CD4-positive, CD25-positive, alpha-beta regulatory T cell (primary cell): ENCODE measurements around the gene GSTA4. TPM values are rescaled to one million over a fixed set of nuclear protein-coding genes. Genes with fewer than 3 reads are reported as not detected.
"Not testable (repeated sequence)": the region's sequence is repeated elsewhere in the genome, so short reads cannot be mapped to it uniquely, and the experiment has no call there.

Experiments
- ATAC-seq, 2 donors: fragments of 150-1000 bp; cut with Tn5 transposase; one replicate each; pipeline ENCODE4 v1.10.0; 2021; ENCODE audit warnings: low read depth in 2 of 2, moderate number of reproducible peaks in 2 of 2, moderate library complexity in 1 of 2
- DNase-seq, 3 donors: peaks; one replicate each; pipeline versions ENCODE4 v3.0.0 to v3.0.0-alpha.2; 2012 to 2022; ENCODE audit warnings: mixed read lengths in 1 of 3
- H3K27ac ChIP-seq: one replicate; pipeline ENCODE4 v1.7.0; 2013; ENCODE audit warnings: mild to moderate bottlenecking, low read length; ENCODE audit not compliant: insufficient read depth, poor library complexity, severe bottlenecking
- H3K27me3 ChIP-seq: one replicate; pipeline ENCODE4 v1.7.0; 2013; ENCODE audit warnings: low read length; ENCODE audit not compliant: control insufficient read depth, insufficient read depth
- H3K36me3 ChIP-seq: one replicate; pipeline ENCODE4 v1.7.0; 2013; ENCODE audit warnings: mild to moderate bottlenecking, low read length, moderate library complexity; ENCODE audit not compliant: control insufficient read depth, insufficient read depth
- H3K4me1 ChIP-seq: 2 replicates; pipeline ENCODE4 v1.7.0; 2013; ENCODE audit warnings: mild to moderate bottlenecking, low read length; ENCODE audit not compliant: insufficient read depth, control insufficient read depth, poor library complexity, severe bottlenecking
- H3K4me3 ChIP-seq: one replicate; pipeline ENCODE4 v1.7.0; 2013; ENCODE audit warnings: low read depth, mild to moderate bottlenecking, low read length, moderate library complexity
- H3K9me3 ChIP-seq, 2 experiments: 1 replicate in 1 of 2; 2 replicates in 1 of 2; pipeline ENCODE4 v1.7.0; 2013; ENCODE audit warnings: low read length in 2 of 2, mild to moderate bottlenecking in 1 of 2, moderate library complexity in 1 of 2; ENCODE audit not compliant: control insufficient read depth in 2 of 2
- H3K27ac Mint-ChIP-seq, 3 donors: one replicate each; pipeline ENCODE4 v1.8.0; 2020 to 2022; ENCODE audit warnings: mild to moderate bottlenecking in 3 of 3, mixed read lengths in 3 of 3, moderate library complexity in 2 of 3
- H3K27me3 Mint-ChIP-seq: one replicate; pipeline ENCODE4 v1.8.0; 2022; ENCODE audit warnings: mild to moderate bottlenecking, mixed read lengths
- H3K36me3 Mint-ChIP-seq: one replicate; pipeline ENCODE4 v1.8.0; 2020; ENCODE audit warnings: mixed read lengths
- H3K4me1 Mint-ChIP-seq, 4 donors: one replicate each; pipeline ENCODE4 v1.8.0; 2020 to 2022; ENCODE audit warnings: mixed read lengths in 4 of 4, mild to moderate bottlenecking in 1 of 4
- H3K4me3 Mint-ChIP-seq, 4 donors: one replicate each; pipeline ENCODE4 v1.8.0; 2020 to 2022; ENCODE audit warnings: mild to moderate bottlenecking in 4 of 4, mixed read lengths in 4 of 4, moderate library complexity in 3 of 4
- H3K9me3 Mint-ChIP-seq, 7 donors: one replicate each; pipeline ENCODE4 v1.8.0; 2020 to 2022; ENCODE audit warnings: mixed read lengths in 7 of 7, mild to moderate bottlenecking in 3 of 7, moderate library complexity in 2 of 7
- polyA plus RNA-seq, 4 donors: library from polyadenylated mRNA; unstranded; fragments of 300-500 nt; fragmentation: Illumina TruSeq; gene quantifications; one replicate each; pipeline ENCODE4 v1.2.3, GENCODE V29; 2021
- total RNA-seq: library from RNA; stranded (reverse); gene quantifications from one replicate; pipeline ENCODE4 v1.2.3, GENCODE V29; 2022

Gene GSTA4
- total and polyA plus RNA-seq, 5 donors from 2014 or later: 1.1 to 4.1 (median 1.2) TPM

- Mint-ChIP-seq H3K9me3 (no peaks in the 10 kb centered on the region), H3K4me1 (peaks cover 0 to 4% (median 0%) of the 10 kb centered on the region in 4 donors), H3K27me3 (peaks cover 12% of the 10 kb centered on the region), H3K27ac (no peak overlapping the region), H3K4me3 (no peak overlapping the region), H3K36me3 (no peaks in the 10 kb centered on the region)
- Histone ChIP-seq H3K9me3 (no peaks in the 10 kb centered on the region), H3K27me3 (no peaks in the 10 kb centered on the region), H3K36me3 (no peaks in the 10 kb centered on the region), H3K27ac (no peak overlapping the region), H3K4me1 (no peaks in the 10 kb centered on the region), H3K4me3 (no peak overlapping the region)
- ATAC-seq (no peak), DNase-seq (no peak)
Measured at GRCh38 chr6:52969359-52969758, 25.7 kb downstream of the GSTA4 start.

GRCh38 chr6:52966101-52966500, 29.0 kb downstream of the GSTA4 start:
- H3K4me1 ChIP-seq: no peaks in the 10 kb centered on the region
- Mint-ChIP-seq H3K9me3 (no peaks in the 10 kb centered on the region), H3K4me1 (no peaks in the 10 kb centered on the region), H3K4me3 (no peak overlapping the region), H3K27me3 (peaks cover 9% of the 10 kb centered on the region), H3K36me3 (no peaks in the 10 kb centered on the region), H3K27ac (peak overlapping the region in 1 of 3 donors; percentile 18)
- DNase-seq (no peak), ATAC-seq (no peak)
- H3K27me3 ChIP-seq: no peaks in the 10 kb centered on the region
- H3K27ac ChIP-seq: no peak overlapping the region
- H3K4me3 ChIP-seq: no peak overlapping the region
- no peaks in the 10 kb centered on the region for H3K36me3 ChIP-seq
- H3K9me3 ChIP-seq: no peaks in the 10 kb centered on the region

- Histone ChIP-seq H3K4me1 (no peaks in the 10 kb centered on the region), H3K4me3 (no peak overlapping the region), H3K36me3 (no peaks in the 10 kb centered on the region), H3K9me3 (no peaks in the 10 kb centered on the region), H3K27me3 (no peaks in the 10 kb centered on the region), H3K27ac (no peak overlapping the region)
- no peak for DNase-seq
- Mint-ChIP-seq H3K4me1 (no peaks in the 10 kb centered on the region), H3K9me3 (no peaks in the 10 kb centered on the region), H3K27ac (no peak overlapping the region), H3K4me3 (no peak overlapping the region), H3K27me3 (peaks cover 9% of the 10 kb centered on the region), H3K36me3 (no peaks in the 10 kb centered on the region)
- no peak for ATAC-seq
Measured at GRCh38 chr6:52965380-52965779, 29.7 kb downstream of the GSTA4 start.

- Histone ChIP-seq H3K4me3 (no peak overlapping the region), H3K36me3 (no peaks in the 10 kb centered on the region), H3K4me1 (no peaks in the 10 kb centered on the region), H3K27ac (no peak overlapping the region), H3K27me3 (no peaks in the 10 kb centered on the region), H3K9me3 (no peaks in the 10 kb centered on the region)
- Mint-ChIP-seq H3K27me3 (peaks cover 9% of the 10 kb centered on the region), H3K4me1 (no peaks in the 10 kb centered on the region), H3K27ac (no peak overlapping the region), H3K9me3 (no peaks in the 10 kb centered on the region), H3K36me3 (no peaks in the 10 kb centered on the region), H3K4me3 (no peak overlapping the region)
- DNase-seq (no peak), ATAC-seq (no peak)
Measured at GRCh38 chr6:52964318-52964717, 30.8 kb downstream of the GSTA4 start.

GRCh38 chr6:52962701-52963100, 32.4 kb downstream of the GSTA4 start:
- H3K27me3 ChIP-seq: no peaks in the 10 kb centered on the region
- Mint-ChIP-seq H3K36me3 (no peaks in the 10 kb centered on the region), H3K4me1 (no peaks in the 10 kb centered on the region), H3K4me3 (no peak overlapping the region), H3K27me3 (peaks cover 19% of the 10 kb centered on the region), H3K27ac (no peak overlapping the region), H3K9me3 (no peaks in the 10 kb centered on the region)
- no peak for ATAC-seq
- H3K36me3 ChIP-seq: no peaks in the 10 kb centered on the region
- no peak for DNase-seq
- H3K4me3 ChIP-seq: no peak overlapping the region
- H3K4me1 ChIP-seq: no peaks in the 10 kb centered on the region
- no peaks in the 10 kb centered on the region for H3K9me3 ChIP-seq
- H3K27ac ChIP-seq: no peak overlapping the region

GRCh38 chr6:52961022-52961421, 34.1 kb downstream of the GSTA4 start:
- not testable (repeated sequence) for H3K9me3 Mint-ChIP-seq, H3K4me1 ChIP-seq, DNase-seq, H3K27ac ChIP-seq, H3K36me3 ChIP-seq, H3K27ac Mint-ChIP-seq, H3K36me3 Mint-ChIP-seq, ATAC-seq, H3K27me3 ChIP-seq, H3K4me3 ChIP-seq, H3K4me3 Mint-ChIP-seq, H3K9me3 ChIP-seq, H3K4me1 Mint-ChIP-seq
- H3K27me3 Mint-ChIP-seq: peaks cover 21% of the 10 kb centered on the region

- H3K27ac Mint-ChIP-seq, DNase-seq, H3K4me3 Mint-ChIP-seq, H3K27me3 ChIP-seq, H3K36me3 ChIP-seq, H3K9me3 ChIP-seq, H3K9me3 Mint-ChIP-seq, ATAC-seq, H3K4me3 ChIP-seq, H3K27ac ChIP-seq, H3K36me3 Mint-ChIP-seq, H3K4me1 ChIP-seq, H3K4me1 Mint-ChIP-seq: not testable (repeated sequence)
- H3K27me3 Mint-ChIP-seq: peaks cover 21% of the 10 kb centered on the region
Measured at GRCh38 chr6:52960211-52960610, 34.9 kb downstream of the GSTA4 start.

GRCh38 chr6:52958546-52959255, 36.4 kb downstream of the GSTA4 start:
- ATAC-seq (no peak), DNase-seq (no peak)
- Histone ChIP-seq H3K36me3 (no peaks in the 10 kb centered on the region), H3K27ac (no peak overlapping the region), H3K4me1 (no peaks in the 10 kb centered on the region), H3K4me3 (no peak overlapping the region), H3K27me3 (peaks cover 3% of the 10 kb centered on the region), H3K9me3 (no peaks in the 10 kb centered on the region)
- peaks cover 16% of the 10 kb centered on the region for H3K27me3 Mint-ChIP-seq
- no peaks in the 10 kb centered on the region for H3K36me3 Mint-ChIP-seq
- H3K9me3 Mint-ChIP-seq: no peaks in the 10 kb centered on the region
- no peaks in the 10 kb centered on the region for H3K4me1 Mint-ChIP-seq
- no peak overlapping the region for H3K27ac Mint-ChIP-seq
- no peak overlapping the region for H3K4me3 Mint-ChIP-seq
